Measurements from ENCODE around the gene DNAJA3. TPM values are rescaled to one million over a fixed set of nuclear protein-coding genes. Genes with fewer than 3 reads are reported as not detected.

The DNAJA3 gene
- total RNA-seq, 1 experiment from 2014 or later: 64.1 TPM

- no peak for TF ChIP-seq ZBTB43 (CRISPR knock-in tag; IDR thresholded peaks at IDR 0.05)
- no peak for TF ChIP-seq KAT7 (CRISPR knock-in tag; IDR thresholded peaks at IDR 0.05; ENCODE audit: borderline replicate concordance)
Observed at GRCh38 chr16:4437366-4437765, 11.7 kb downstream of the DNAJA3 start (continued).

- ATAC-seq: no peak
- POLR2A ChIA-PET: no interaction called here
Observed at GRCh38 chr16:4442371-4442770, 16.7 kb downstream of the DNAJA3 start.

More at GRCh38 chr16:4442371-4442770, 16.7 kb downstream of the DNAJA3 start:
- Mint-ChIP-seq H3K4me1 (no peaks in the 10 kb centered on the region), H3K9me3 (no peaks in the 10 kb centered on the region), H3K27me3 (ENCODE audit: low read depth) (no peaks in the 10 kb centered on the region), H3K4me3 (no peak overlapping the region), H3K27ac (no peak overlapping the region), H3K36me3 (peaks cover 73% of the 10 kb centered on the region)
- CTCF ChIA-PET: no interaction called here
- no peak for DNase-seq (ENCODE audit: low spot score)
- TF ChIP-seq ARID4B (CRISPR knock-in tag; IDR thresholded peaks at IDR 0.05; ENCODE audit: borderline replicate concordance) (no peak), CREM (CRISPR knock-in tag; IDR thresholded peaks at IDR 0.05) (no peak), NFATC4 (CRISPR knock-in tag; IDR thresholded peaks at IDR 0.05) (no peak), ATF6 (CRISPR knock-in tag; IDR thresholded peaks at IDR 0.05) (no peak), FOXP4 (CRISPR knock-in tag; IDR thresholded peaks at IDR 0.05) (no peak), ZNF512 (CRISPR knock-in tag; IDR thresholded peaks at IDR 0.05; ENCODE audit: borderline replicate concordance) (no peak), ZNF281 (CRISPR knock-in tag; IDR thresholded peaks at IDR 0.05) (no peak), ZNF423 (CRISPR knock-in tag; IDR thresholded peaks at IDR 0.05) (no peak), NFYB (CRISPR knock-in tag; conservative IDR thresholded peaks at IDR 0.05; ENCODE audit: low read depth) (no peak), CDX4 (CRISPR knock-in tag; IDR thresholded peaks at IDR 0.05; ENCODE audit: borderline replicate concordance) (no peak), JUN (CRISPR knock-in tag; IDR thresholded peaks at IDR 0.05) (no peak)
